Astrocyte of the spinal cord (primary cell): ENCODE data around the gene DTNB.

Source experiments
- DNase-seq: peaks from one replicate; pipeline ENCODE4 v3.0.0; 2011; ENCODE audit warnings: low read depth, low spot score
- H3K4me3 ChIP-seq: 2 replicates; pipeline ENCODE4 v1.5.1; 2011; ENCODE audit warnings: low read depth, mild to moderate bottlenecking, low read length, moderate library complexity
- CTCF ChIP-seq: IDR thresholded peaks from 2 replicates; pipeline ENCODE4 v1.5.1; 2012; ENCODE audit warnings: low read depth, mild to moderate bottlenecking, low read length, inconsistent platforms
- in situ Hi-C: cut with HindIII; loops from 2 replicates; pipeline ENCODE4 v1.10.0; 2017; ENCODE audit warnings: low sequenced_read_pairs

The DTNB gene

GRCh38 chr2:25349397-25349796 lies 324.0 kb downstream of the DTNB start:
- TF ChIP-seq CTCF = no peak
- peak; percentile 18 for DNase-seq
- H3K4me3 ChIP-seq = no peak overlapping the region
- in situ Hi-C loops = no loop called here

- in situ Hi-C loops = no loop called here
- DNase-seq = peak; percentile 13
- no peak overlapping the region for H3K4me3 ChIP-seq
- TF ChIP-seq CTCF = no peak
These were observed 325.5 kb downstream of the DTNB start for GRCh38 chr2:25347846-25348245.

GRCh38 chr2:25347205-25347815 lies 326.1 kb downstream of the DTNB start:
- TF ChIP-seq CTCF = no peak
- H3K4me3 ChIP-seq = no peak overlapping the region
- in situ Hi-C loops = no loop called here
- no peak for DNase-seq

DNA sequence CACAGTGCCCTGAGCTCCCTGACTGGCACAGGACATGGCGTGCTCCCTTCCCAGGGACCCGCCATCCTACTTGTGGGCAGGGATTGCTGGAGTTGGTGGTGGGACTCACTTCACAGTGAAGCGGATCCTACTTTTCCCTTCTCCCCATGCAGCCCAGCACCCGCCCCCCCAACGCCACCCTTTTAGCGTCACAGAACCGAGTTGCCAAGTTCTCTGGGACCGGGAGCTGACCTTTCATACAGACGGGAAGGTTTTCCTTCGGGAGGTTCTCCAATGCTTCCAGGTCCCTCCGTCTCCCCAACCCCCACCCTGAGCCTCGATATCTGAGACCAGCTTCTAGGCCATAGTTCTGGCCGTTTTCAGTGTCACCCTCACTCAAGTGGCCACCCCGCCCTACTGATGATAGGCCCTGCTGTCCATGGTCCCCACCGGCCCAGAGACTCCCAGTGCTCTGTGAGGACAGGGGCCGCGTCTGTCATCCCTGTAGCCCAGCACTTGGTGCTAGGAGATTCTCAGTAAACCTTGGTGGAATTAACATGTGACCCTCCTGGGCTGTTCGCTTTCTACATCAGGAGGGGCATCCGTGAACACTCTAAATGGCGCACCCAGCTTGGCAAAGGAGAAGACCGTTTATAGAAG lies 330.1 kb downstream of the DTNB start:
- TF ChIP-seq CTCF = no peak
- H3K4me3 ChIP-seq = no peak overlapping the region
- DNase-seq = no peak
- in situ Hi-C loops = no loop called here

GRCh38 chr2:25342372-25343186 lies 330.8 kb downstream of the DTNB start:
- peak overlapping the region; percentile 44 for H3K4me3 ChIP-seq
- peak; percentile 83 for DNase-seq
- TF ChIP-seq CTCF = peak; percentile 91
- in situ Hi-C loops = no loop called here

- no peak for TF ChIP-seq CTCF
- peak; percentile 66 for DNase-seq
- in situ Hi-C loops = no loop called here
- H3K4me3 ChIP-seq = peak within 1 kb of the TSS; percentile 44
These were observed 331.5 kb downstream of the DTNB start, which contains the start of gene DNMT3A for GRCh38 chr2:25341753-25342371. DNMT3A (minus strand) TSS chr2:25341925; CDS start chr2:25313984, 27,941 bp downstream.
